ENCODE results near the gene NPFFR1. TPM values are rescaled to one million over a fixed set of nuclear protein-coding genes. Genes with fewer than 3 reads are reported as not detected.

Gene NPFFR1, protein sequence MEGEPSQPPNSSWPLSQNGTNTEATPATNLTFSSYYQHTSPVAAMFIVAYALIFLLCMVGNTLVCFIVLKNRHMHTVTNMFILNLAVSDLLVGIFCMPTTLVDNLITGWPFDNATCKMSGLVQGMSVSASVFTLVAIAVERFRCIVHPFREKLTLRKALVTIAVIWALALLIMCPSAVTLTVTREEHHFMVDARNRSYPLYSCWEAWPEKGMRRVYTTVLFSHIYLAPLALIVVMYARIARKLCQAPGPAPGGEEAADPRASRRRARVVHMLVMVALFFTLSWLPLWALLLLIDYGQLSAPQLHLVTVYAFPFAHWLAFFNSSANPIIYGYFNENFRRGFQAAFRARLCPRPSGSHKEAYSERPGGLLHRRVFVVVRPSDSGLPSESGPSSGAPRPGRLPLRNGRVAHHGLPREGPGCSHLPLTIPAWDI
- 5.1 TPM for total RNA-seq

DNA sequence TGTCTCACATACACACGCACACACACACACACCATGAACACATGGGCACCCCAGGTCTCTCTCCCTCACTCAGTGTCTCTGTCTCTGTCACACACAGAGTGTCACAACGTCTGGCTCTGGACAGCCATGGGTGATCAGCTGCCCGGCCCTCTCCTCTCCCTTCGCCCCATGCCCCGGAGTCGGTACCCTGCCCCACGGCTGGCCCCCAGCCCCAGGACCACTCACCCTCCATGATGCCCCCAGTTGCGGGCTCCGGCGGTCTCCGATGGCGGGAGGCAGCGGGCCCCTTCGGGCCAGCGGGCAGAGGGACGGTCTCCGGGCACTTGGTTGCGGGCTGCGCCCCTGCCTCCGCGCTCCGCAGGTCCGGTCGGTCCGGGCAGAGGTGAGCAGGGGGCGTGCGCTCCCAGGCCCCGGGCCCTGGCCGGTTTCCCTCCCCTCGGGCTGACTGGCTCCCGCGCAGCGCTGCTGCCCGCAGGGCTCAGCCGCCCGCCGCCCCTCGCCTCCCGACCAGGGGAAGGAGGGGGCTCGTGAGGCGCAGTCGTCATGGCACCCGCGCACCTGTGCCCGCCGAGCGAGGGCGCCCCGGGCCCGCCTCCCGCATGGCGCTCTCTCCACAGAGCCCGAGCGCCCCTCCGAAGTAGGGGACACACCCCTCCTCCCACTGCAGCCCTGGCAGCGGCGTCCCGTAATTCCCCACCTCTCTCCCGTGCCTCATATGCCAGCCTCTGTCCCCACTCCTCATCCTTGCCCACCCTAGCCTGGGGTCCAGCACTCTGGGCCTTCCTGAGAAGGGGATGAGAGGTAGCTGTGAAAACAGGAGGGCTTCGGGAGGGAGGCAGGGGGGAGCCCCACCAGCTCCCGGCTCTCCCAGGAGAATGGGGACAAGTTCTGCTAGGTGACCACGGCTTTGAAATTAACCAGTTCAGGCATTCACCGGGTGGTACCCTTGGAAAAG is at the start of gene NPFFR1:
Gene NPFFR1 (minus strand): TSS at position 560 of the 955 bp plus-strand sequence. CDS start 328 bp downstream, at position 232.

DNA sequence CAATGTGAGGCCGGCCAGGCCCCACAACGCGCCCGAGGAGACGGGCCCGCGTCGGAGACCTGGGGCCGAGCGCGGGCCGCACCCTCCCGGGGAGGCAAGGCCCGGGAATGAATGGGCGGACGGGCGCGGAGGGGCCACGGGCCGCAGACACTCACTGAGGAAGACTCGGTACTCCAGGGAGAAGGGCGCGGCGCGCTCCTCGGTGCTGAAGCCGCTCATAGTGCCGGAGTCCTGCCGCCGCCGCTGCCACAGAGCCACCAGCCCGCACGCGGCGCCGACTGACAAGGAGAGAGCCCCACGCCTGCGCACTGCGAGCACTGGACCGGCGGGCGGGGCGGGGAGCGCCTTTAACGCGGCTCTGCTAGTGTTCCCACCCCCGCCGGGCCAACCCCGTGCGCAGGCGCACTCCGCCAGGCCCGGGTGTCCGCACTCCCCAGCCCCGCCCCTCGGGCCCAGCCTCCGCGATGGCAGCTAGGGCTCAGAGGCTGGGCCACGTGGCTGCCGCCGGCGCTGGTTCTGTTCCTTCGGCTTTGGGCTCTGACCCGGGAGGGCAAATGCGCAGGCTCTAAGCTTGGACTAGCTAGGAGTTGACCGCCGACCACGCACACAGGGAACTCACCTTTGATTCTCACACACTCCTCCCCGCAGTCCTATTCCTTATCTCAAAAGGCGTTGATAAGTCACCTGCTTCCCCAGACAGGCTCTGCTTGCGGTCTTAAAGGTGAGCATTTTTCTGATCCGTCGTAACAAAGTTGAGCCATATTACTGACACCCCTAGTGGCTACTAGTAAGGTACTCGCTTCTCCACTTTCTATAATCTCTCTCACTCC is 50.5 kb downstream of the NPFFR1 start, which contains the start of gene PPA1:
Gene PPA1 (minus strand): TSS at position 321 of the 830 bp plus-strand sequence. CDS start 102 bp downstream, at position 219.

Small RNAs within 50 kb of the gene (small RNA-seq; reads per million reads assigned to genes)
- not detected for gene RPS25P9

Other genes starting within 250 kb of the NPFFR1 start
- 45.7 TPM for gene MACROH2A2, start 231.2 kb downstream of the NPFFR1 start, total RNA-seq
- 3.9 TPM for gene AIFM2, start 151.2 kb downstream of the NPFFR1 start, total RNA-seq
- gene TYSND1, start 137.3 kb downstream of the NPFFR1 start, total RNA-seq = 6.7 TPM
- gene SAR1A, start 113.5 kb downstream of the NPFFR1 start, total RNA-seq = 160 TPM
- 207 TPM for gene PPA1, start 50.6 kb downstream of the NPFFR1 start, total RNA-seq
- gene LRRC20, start 98.6 kb upstream of the NPFFR1 start, total RNA-seq = 12.9 TPM
- gene EIF4EBP2, start 120.1 kb upstream of the NPFFR1 start, total RNA-seq = 65.3 TPM
- gene NODAL, start 157.7 kb upstream of the NPFFR1 start, total RNA-seq = 3.5 TPM
- gene PALD1, start 194.8 kb upstream of the NPFFR1 start, total RNA-seq = 12.7 TPM